Retina (tissue), 1 donor: ENCODE measurements around the gene LIME1.
A peak's percentile ranks its signal among the peaks of the same experiment; 100 is the strongest.

ENCODE experiments used
- DNase-seq: peaks from one replicate; pipeline ENCODE4 v3.0.0-alpha.2; 2016

LIME1 gene

DNA sequence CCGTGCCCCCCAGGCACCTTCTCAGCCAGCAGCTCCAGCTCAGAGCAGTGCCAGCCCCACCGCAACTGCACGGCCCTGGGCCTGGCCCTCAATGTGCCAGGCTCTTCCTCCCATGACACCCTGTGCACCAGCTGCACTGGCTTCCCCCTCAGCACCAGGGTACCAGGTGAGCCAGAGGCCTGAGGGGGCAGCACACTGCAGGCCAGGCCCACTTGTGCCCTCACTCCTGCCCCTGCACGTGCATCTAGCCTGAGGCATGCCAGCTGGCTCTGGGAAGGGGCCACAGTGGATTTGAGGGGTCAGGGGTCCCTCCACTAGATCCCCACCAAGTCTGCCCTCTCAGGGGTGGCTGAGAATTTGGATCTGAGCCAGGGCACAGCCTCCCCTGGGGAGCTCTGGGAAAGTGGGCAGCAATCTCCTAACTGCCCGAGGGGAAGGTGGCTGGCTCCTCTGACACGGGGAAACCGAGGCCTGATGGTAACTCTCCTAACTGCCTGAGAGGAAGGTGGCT, 39.1 kb upstream of the LIME1 start:
- DNase-seq = no peak

DNA sequence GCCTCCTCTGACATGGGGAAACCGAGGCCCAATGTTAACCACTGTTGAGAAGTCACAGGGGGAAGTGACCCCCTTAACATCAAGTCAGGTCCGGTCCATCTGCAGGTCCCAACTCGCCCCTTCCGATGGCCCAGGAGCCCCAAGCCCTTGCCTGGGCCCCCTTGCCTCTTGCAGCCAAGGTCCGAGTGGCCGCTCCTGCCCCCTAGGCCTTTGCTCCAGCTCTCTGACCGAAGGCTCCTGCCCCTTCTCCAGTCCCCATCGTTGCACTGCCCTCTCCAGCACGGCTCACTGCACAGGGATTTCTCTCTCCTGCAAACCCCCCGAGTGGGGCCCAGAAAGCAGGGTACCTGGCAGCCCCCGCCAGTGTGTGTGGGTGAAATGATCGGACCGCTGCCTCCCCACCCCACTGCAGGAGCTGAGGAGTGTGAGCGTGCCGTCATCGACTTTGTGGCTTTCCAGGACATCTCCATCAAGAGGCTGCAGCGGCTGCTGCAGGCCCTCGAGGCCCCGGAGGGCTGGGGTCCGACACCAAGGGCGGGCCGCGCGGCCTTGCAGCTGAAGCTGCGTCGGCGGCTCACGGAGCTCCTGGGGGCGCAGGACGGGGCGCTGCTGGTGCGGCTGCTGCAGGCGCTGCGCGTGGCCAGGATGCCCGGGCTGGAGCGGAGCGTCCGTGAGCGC, 38.5 kb upstream of the LIME1 start:
- no peak for DNase-seq

DNA sequence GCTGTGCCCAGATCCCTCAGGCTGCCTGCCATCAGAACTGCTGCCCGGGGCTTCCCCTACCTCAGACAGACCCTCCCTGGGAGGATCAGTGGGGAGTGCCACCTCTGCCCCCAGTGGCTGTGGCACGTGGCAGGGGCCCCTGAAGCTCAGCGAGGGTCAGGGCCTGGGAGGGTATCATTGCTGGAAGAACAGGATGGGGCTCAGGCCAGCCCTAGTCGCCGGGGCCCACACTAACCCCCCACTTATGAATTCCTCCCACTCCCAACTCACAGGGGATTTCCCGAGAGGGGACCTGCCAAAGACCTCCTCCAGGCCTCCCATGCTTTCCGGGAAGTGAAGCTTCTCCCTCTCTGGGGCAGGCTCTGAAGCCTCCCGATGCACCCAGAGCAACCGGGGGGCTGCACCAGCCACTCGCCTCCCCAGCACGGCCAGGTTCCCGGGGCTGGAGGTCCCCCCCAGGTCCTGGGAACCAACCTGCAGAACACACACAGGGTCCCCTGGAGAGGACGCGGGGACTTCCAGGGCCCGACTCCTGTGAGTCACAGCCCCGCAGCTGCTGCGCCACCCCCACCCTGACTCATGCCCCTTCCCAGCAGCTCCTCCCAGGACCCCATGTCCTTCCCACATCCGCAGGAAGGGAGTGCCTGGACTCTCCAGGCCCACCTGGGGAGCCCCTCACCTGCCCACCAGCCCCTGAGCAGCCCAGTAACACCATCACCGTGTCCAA, 37.6 kb upstream of the LIME1 start:
- DNase-seq = no peak

DNA sequence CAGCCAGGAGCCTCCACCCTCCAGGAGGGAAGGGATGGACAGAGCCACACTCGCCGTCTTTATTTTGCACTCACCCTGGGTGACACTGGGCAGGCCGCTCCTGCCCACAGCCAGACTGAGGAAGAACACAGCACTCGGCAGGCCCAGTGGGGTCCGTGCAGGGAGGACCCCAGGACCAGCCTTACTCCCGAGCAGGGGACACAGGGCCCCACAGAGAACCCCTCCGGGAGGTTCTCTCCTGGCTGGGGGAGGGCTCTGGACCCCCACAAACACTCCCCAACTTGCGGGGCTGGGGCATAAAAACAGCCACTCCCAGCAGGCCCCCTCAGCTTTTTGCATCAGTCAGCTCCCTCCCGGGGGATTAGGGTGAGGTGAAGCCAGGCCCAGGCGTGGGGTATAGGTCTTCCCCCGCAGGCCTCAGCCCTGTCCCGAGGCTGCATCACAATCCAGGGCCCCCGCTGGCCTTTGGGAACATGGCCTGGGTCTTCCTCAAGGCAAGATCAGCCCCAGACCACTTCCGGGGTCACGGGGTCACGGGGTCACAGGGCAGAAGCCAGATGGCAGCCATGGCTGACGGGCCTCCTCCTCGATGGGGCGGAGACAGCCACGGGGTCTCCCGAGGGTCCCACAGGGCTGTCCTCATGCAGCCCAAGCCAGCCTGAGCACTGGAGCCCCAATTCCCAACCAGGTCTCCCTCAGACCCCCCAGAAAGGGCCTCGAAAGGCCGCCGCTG, 36.8 kb upstream of the LIME1 start:
- no peak for DNase-seq

DNA sequence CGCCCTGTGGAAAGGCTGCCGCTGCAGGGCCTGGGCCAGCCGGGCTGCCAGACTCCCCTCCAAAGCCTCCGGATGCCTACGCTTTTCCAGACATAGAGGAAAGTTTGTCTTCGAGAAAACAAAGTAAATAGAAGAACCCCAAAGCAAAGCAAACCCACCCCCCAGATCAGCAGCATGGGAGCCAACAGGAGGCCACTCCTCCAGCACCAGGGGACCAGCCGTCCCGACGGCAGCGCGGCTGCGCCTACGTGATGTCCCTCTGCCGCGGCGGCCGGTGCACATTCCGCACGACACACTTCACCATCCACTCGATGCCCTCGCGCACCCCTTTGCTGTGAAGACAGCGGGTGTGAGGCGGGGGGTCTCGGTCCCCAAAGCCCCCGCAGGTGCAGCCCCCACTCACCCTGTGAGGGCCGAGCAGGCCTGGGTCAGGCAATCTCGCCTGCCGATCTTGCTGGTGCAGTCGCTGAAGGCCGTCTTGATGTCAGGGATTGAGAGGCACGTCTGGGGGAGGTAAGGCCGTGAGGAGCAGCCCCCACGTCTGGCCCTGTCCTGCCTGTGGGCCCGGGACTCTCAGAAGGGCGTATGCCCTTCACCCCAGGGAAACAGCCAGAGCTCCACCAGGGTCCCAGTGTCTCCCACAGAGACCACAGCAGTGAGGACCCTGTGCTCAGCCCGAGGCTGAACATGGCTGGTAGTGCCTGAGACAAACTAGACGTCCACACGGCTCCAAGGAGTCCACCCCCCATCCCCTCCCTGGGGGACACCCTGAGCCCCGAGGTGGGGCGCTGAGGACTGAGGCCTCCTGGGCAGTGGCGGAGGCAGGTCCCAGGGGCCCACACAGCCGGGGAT, 36.0 kb upstream of the LIME1 start:
- DNase-seq = no peak

DNA sequence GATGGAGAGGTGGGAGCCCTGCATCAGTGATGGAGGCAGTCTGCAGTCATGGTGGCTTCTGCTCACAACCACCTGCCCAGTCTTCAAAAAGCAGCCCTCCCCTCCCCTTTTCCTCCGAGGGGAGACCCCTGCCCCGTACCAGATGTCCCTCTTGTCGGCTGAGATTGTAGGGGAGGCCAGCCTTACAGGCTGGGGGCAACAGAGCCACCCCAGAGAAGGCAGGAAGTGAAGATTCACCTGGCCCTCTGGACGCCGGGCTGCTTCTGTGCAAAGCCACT, 35.5 kb upstream of the LIME1 start:
- no peak for DNase-seq

DNA sequence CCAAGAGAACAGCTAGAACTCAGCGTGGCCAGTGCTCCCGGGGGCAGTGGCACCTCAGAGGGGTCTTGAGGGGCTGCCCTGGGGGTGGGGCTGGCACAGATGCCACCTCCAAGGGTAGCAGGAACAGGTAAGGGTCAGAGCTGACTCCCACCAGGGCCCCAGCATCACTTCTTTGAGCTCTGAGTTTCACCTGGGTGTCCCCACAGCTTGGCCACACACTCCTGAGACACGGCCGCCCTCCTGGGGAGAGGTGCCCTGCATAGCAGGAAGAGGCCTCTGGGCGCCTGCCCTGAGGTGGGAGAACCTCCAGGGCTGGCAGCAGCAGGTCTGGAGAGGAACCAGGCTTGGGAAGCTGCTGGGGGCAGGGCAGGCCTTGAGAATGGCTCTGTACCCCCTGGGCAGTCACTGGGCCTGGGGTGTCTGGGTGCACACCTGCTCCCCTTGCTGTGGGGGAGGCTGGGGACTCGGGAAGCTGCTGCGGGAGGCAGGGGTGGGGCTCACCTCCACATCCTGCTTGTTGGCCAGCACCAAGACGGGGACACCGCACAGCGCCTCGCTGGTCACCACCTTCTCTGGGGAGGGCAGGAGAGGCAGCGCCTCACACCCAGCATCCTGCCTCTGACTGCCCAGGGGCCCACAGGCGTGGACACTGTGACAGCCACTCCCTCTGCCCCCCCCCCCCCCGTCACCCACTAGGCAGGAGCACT, 35.0 kb upstream of the LIME1 start:
- DNase-seq = no peak

DNA sequence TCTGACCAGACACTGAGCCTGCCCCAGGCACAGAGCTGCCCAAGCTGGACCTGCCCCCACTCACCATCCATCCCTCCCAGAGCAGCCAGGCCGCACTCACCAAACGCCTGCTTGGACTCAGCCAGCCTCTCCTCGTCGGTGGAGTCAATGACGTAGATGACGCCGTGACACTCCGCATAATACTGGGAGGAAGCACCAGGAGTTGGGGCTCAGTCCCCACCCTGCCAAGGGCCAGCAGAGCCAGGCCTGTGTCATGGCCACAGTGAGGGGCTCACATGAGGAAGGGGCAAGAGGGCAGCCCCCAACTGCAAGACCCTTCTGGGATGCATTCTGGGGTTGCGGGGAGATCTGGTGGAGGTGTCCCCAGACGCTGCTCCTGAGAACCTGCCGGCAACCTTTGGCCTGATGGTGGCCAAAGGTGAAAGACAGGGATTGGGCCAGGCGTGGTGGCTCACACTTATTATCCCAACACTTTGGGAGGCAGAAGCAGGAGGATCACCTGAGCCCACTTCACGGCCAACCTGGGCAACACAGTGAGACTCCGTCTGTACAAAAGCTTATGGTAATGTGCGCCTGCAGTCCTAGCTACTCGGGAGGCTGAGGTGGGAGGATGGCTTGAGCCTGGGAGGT, 34.3 kb upstream of the LIME1 start:
- DNase-seq = no peak

DNA sequence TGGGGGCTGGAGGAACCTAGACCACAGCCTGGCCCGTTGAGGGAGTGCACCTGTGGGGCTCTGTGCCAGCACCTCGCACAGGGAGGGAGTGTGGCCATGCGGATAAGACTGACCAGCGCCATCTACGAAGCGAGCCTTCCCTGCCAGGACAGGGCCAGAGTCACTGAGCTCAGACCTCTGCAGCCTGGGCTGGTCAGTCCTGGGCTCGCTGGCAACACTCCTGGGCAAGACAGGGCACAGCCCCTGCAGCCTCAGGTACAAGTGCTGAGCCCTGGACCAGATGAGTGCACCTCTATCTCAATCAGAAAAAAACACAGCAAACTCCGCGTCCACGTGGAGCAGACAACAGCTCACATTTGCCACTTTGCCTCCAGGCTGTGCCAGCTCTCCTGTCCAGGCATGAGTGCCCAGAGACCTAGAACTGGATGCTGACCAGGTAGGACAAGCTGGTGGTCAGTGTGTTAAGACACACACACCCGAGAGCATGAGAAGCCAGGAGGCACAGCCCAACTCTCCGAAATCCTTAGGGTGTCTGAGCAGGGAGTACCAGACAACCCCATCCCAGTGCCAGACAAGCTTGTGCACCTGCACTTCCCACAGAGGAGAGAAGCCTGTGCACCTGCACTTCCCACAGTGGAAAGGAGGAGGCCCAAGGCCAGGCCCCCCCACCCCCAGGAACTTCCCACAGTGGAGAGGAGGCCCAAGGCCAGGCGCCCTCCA, 33.6 kb upstream of the LIME1 start:
- DNase-seq = no peak

DNA sequence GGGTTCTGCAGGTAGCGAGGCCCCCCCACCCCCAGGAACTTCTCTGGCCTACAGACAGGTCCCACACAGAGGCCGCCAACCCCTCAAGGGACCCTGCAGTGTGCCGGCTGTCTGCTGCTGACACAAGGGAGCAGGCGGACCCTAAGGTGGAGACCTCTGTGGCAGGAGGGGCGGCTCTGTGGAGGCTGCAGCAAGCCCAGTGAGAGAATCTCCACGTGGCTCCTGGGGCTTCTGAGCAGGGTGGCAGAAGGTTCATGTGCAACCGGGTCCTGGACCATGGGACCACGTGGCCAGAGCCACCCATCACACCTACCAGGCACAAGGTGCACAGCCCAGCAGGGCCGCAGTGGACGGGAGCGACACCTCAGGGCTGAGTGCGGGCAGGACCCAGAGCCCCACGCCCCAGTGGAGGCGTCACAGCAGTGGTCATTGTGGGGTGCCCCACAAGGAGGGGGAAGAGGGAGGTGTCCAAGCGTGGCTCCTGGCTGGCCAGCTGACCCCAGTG, 32.9 kb upstream of the LIME1 start:
- no peak for DNase-seq

DNA sequence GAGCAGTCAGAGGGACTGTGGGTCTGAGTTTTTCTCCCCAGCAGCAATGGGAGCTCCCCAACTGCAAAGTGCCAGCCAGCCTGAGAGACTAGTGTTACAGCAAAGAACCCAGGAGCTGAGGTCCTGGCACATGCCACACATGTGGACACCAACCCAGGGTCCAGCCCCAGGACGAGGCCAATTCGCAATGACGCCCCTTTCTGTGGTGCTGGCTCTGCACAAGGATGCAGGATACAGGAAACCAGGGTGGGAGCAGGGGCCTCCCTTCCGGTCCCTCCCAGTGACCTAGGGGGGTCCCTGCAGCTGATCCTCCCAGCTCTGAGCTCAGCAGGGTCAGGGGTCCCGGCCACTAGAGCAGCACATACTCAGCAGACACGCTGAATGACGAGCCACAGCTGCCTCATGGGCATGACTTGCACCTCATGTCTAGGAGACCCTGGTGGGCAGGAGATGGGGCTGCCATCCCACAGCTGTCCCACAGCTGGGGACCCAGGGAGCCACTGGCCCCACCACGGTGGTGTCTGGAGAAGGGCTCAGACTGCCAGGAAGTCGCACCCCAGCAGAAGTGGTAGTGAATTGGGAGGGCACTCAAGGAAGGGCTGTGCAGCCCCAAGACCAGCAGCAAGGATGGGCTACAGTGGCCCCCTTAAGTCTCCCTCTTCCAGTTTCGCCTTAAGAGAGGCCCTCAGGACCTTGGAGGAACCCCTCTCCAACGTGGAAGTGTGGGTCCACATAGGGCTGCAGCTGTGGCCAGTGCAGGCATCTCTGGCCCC, 32.3 kb upstream of the LIME1 start:
- no peak for DNase-seq

DNA sequence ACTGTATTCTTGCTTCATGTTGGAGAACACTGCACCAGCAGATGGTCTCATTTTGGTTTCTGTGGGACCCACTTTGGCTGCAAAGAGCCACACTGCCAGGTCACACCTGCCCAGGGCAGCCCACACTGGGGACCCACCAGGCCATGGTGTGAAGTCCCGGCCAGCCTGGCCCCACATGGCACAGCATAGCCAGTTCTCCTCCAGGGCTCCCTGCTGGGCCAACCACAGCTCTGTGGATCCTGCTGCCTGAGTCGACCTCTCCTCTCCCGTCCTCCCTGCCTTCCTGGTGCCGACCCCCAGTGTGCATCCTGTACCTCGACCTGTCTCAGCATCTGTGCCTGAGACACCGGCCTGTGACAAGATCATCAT, 31.7 kb upstream of the LIME1 start:
- no peak for DNase-seq

DNA sequence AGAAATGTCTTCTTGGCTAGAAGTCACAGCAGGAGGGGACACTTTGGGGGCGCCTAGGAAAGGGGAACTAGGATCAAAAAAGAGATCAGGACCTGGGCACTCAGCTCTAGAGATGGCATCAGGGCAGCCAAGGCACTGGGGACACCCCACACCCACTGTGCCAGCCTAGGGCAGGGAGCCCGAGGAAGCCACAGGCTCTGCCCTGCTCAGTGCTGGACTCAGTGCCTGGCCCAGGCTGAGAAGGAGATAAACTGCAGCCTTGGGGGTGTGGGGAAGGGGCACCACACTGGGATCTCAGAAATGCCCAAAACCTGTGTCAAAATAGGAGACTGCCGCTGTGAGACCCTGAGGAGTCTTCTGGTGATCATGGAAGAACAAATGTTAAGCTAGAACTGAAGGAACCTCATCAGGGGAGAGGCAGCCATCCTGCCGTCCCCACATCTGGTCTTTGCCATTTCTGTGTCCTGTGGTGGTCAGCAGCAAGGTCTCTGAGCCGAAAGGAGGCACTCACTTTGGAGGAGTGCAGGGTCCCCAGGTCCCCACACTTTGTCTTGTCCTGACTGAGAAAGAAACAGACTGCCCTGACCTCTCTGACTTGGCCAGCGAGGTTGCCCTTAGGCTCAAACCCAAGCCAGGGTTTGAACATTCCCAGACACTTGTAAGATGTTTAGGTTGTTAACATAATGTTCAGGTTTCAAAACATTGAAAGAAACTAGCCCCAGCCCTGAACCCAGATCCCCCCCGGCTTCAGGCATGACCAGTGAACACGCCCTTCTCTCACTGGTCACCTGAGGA, 31.0 kb upstream of the LIME1 start:
- no peak for DNase-seq

DNA sequence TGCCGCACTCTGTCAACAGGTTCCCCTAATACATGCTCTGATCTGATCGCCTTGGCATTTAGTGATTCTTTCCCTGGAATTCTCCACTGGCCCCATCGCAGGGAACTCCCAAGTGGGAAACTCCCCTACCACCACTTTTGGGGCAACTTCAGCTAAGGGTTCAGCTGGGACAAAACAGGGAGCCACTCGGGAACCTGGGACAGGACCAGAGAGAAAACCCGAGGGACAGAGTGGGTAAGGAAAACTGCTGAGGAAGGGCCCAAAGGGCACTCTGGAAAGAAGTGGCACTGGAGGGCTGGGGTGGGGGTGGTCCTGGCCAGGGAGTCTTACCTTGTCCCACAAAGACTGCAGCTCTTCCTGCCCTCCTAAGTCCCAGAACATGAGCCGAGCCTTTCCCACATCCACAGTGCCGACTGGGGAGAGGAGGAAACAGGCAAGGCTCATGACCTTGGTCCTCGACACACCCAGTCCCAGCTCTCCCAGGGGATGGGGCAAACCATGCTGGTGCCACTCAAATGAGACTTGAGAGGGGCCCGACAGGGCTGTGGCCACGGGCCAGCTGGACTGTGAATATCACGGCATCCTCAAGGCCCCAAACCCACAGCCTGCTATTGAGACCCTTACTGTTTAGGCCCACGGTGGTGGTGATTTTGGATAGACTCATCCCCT, 30.3 kb upstream of the LIME1 start:
- DNase-seq = no peak

DNA sequence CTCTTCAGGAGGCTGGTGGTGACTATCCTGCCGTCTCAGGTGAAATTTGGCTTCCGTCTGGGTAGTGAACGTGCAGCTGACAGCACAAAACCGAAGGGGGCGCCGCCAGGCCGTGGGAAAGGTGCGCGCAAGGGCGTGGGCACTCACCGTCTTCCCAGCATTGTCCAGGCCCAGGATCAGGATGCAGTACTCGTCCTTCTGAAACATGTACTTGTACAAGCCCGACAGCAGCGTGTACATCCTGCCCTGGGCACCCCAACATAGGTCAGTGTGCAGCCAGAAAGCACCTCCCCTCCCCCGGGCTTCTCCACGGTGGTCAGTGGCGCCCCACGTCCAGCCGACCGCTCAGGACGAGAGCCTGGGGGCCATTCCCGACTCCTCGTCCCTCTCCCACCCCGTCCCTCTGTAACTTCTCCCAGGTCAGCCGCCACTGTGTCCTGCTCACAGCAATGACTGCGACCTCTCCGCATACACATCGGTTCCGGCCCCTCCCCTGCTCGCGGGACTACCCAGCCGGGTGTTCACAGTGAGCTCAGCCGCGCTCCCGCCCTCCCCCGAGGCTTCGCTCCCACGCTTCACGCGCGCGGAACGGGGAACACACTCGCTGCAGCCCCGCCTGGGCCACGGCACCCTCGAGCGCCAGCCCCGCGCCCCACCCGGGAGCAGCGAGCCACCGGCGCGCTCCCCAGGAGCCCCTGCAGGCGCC, 29.5 kb upstream of the LIME1 start:
- no peak for DNase-seq

DNA sequence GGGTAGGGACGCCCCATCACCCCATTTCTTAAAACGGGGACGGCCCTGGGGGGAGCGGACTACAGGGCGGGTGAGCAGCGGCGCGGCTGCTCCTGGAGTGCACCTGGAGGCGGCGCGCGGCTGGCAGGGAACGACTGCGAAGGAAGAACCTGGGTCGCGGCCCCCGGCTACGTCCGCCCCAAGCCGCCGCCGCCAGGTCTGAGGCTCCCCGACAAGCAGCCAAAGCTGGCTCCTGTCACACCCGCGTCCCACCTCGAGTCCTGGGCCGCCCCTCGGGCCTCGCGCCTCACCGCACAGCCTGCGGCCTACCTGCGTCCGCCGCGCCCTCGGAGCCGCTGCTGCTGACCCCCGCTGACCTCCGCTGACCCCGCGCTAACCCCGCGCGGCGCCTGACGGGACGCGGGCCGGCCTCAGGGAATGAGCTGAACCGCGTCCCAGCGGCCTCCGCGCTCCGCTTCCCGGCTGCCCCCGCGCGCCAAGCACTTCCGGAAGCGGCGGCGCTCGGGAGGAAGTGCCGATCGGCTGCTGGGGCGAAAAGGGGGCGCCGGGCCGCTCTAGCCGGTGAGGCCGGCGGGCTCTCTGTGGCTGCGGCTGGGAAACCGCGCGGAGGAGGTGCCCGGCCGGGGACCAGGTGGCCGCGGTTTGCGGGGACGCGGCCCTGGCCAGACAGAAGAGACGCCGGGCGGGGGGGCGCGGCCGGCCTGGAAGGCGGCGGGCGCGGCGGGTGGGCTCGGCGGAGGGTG, 28.7 kb upstream of the LIME1 start, which contains the start of the genes ARFRP1 and ZGPAT:
Gene ARFRP1, minus strand, starts transcription at position 419 of the 743 bp plus-strand sequence. CDS start 885 bp downstream, outside the sequence.
Gene ZGPAT, plus strand, starts transcription at position 482 of the 743 bp plus-strand sequence. CDS start 542 bp downstream, outside the sequence.
- peak; percentile 93 for DNase-seq
